K562 (cell line): Measurements from ENCODE around the gene FKBP2. TPM values are rescaled to one million over a fixed set of nuclear protein-coding genes. Genes with fewer than 3 reads are reported as not detected.

Experiments used
- ARID2 ChIP-seq: fragments of 450-650 bp; IDR thresholded peaks from 2 replicates; pipeline ENCODE4 v1.6.1; 2017; ENCODE audit warnings: antibody characterized with exemption, mild to moderate bottlenecking
- BRCA1 ChIP-seq, 2 experiments: fragments of 450-650 bp in 1 of 2; sonication (generic) in 1 of 2; formaldehyde crosslinking in 1 of 2; IDR thresholded peaks; 2 replicates each; pipeline versions ENCODE4 v1.5.0 to v1.6.1; 2017 to 2020; ENCODE audit warnings: mild to moderate bottlenecking in 1 of 2, missing genetic modification reagents in 1 of 2
- ESRRB ChIP-seq: fragments of 250-450 bp; sonication (Bioruptor Pico); IDR thresholded peaks from 2 replicates; pipeline ENCODE4 v1.5.0; 2020; ENCODE audit warnings: mild to moderate bottlenecking, moderate library complexity, borderline replicate concordance
- FOXJ3 ChIP-seq: sonication (generic); formaldehyde crosslinking; IDR thresholded peaks from 2 replicates; pipeline ENCODE4 v1.4.0; 2020; ENCODE audit warnings: mild to moderate bottlenecking, missing genetic modification reagents
- GATAD2B ChIP-seq: fragments of 450-650 bp; IDR thresholded peaks from 2 replicates; pipeline ENCODE4 v1.6.1; 2017; ENCODE audit warnings: mild to moderate bottlenecking, borderline replicate concordance
- HDAC2 ChIP-seq: fragments of 450-650 bp; IDR thresholded peaks from 2 replicates; pipeline ENCODE4 v1.6.1; 2016; ENCODE audit warnings: mild to moderate bottlenecking
- HDAC6 ChIP-seq: IDR thresholded peaks from 2 replicates; pipeline ENCODE4 v1.6.1; 2012; ENCODE audit warnings: low read depth, mild to moderate bottlenecking, control low read depth, inconsistent platforms, low read length, moderate library complexity
- HMGN3 ChIP-seq: IDR thresholded peaks from 2 replicates; pipeline ENCODE4 v1.6.1; 2011; ENCODE audit warnings: borderline replicate concordance, low read depth, mild to moderate bottlenecking, mixed read lengths, low read length; ENCODE audit not compliant: insufficient read length; ENCODE audit errors: extremely low read depth
- MAFK ChIP-seq: IDR thresholded peaks from 2 replicates; pipeline ENCODE4 v1.6.1; 2011; ENCODE audit warnings: low read length, improper control_type of control experiment
- MED1 ChIP-seq: sonication (generic); formaldehyde crosslinking; IDR thresholded peaks from 2 replicates; pipeline ENCODE4 v1.8.1; 2023; ENCODE audit warnings: missing genetic modification reagents, borderline replicate concordance
- NFYB ChIP-seq: IDR thresholded peaks from 2 replicates; pipeline ENCODE4 v1.6.1; 2011; ENCODE audit warnings: mild to moderate bottlenecking, moderate library complexity; ENCODE audit not compliant: insufficient read length; ENCODE audit errors: extremely low read depth
- PATZ1 ChIP-seq: fragments of 250-450 bp; sonication (Bioruptor Pico); IDR thresholded peaks from 2 replicates; pipeline ENCODE4 v1.5.0; 2020; ENCODE audit warnings: mild to moderate bottlenecking, borderline replicate concordance
- PKNOX1 ChIP-seq: fragments of 450-650 bp; IDR thresholded peaks from 2 replicates; pipeline ENCODE4 v1.6.1; 2016
- PML ChIP-seq: IDR thresholded peaks from 2 replicates; pipeline ENCODE4 v1.6.1; 2012; ENCODE audit warnings: low read length, inconsistent platforms
- RBBP5 ChIP-seq: fragments of 200-600 bp; sonication (generic); IDR thresholded peaks from 2 replicates; pipeline ENCODE4 v1.6.1; 2012; ENCODE audit warnings: borderline replicate concordance, mild to moderate bottlenecking, low read length, control low read depth, inconsistent platforms; ENCODE audit not compliant: insufficient read depth, poor library complexity, severe bottlenecking
- THRB ChIP-seq: fragments of 450-650 bp; formaldehyde crosslinking; conservative IDR thresholded peaks from 2 replicates; pipeline ENCODE4 v1.4.0; 2022; ENCODE audit warnings: mild to moderate bottlenecking, missing genetic modification characterization
- U2AF1 ChIP-seq: fragments of 200-400 bp; formaldehyde crosslinking; optimal IDR thresholded peaks from 2 replicates; pipeline ENCODE3; 2017; ENCODE audit warnings: mild to moderate bottlenecking, low read depth, low read length, moderate library complexity
- ZNF239 ChIP-seq: fragments of 250-450 bp; sonication (Bioruptor Pico); IDR thresholded peaks from 2 replicates; pipeline ENCODE4 v1.4.0; 2020; ENCODE audit warnings: mild to moderate bottlenecking
- ZNF695 ChIP-seq: fragments of 450-650 bp; formaldehyde crosslinking; IDR thresholded peaks from 2 replicates; pipeline ENCODE4 v1.4.0; 2020; ENCODE audit warnings: mild to moderate bottlenecking, moderate library complexity
- ZNF785 ChIP-seq: fragments of 250-450 bp; sonication (Bioruptor Pico); IDR thresholded peaks from 2 replicates; pipeline ENCODE4 v1.4.0; 2020; ENCODE audit warnings: mild to moderate bottlenecking
- polyA plus RNA-seq, 8 experiments: library from polyadenylated mRNA; depleted of rRNA in 4 of 8; stranded (reverse) in 5 of 8; unstranded in 3 of 8; fragments of >200 nt; fragmentation: Nextera tagmentation in 2 of 8; fragmentation: Illumina TruSeq in 1 of 8; extraction: Ambion mirVana in 2 of 8; extraction: Trizol in 1 of 8; gene quantifications; 2 replicates each; pipeline versions ENCODE4 v1.2.1 to v1.2.3, GENCODE V29; 2011 to 2014; ENCODE audit warnings: inconsistent platforms in 1 of 8, missing spikeins in 1 of 8
- total RNA-seq, 7 experiments: library from RNA; depleted of rRNA in 6 of 7; stranded (reverse); fragments of >200 nt in 6 of 7; fragmentation: Illumina TruSeq in 2 of 7; extraction: Trizol in 2 of 7; gene quantifications; 2 replicates each; pipeline versions ENCODE4 v1.2.1 to v1.2.3, GENCODE V29; 2011 to 2021; ENCODE audit warnings: low replicate concordance in 1 of 7

Gene FKBP2
- total and polyA plus RNA-seq, 9 of the 15 experiments (the other 6 are each of a cell fraction or from before 2014, with no cell fraction given) = 3.5 to 151 (median 58.1) TPM

- no peak for TF ChIP-seq PATZ1 (CRISPR knock-in tag)
- TF ChIP-seq MAFK = no peak
- TF ChIP-seq ESRRB (CRISPR knock-in tag) = no peak
- TF ChIP-seq FOXJ3 (CRISPR knock-in tag) = no peak
- no peak for TF ChIP-seq RBBP5
- peak; percentile 33; the same call in 1 of the 2 replicates for TF ChIP-seq PML
- TF ChIP-seq NFYB = peak; percentile 32
- TF ChIP-seq THRB = no peak
- no peak for TF ChIP-seq ZNF695 (CRISPR knock-in tag)
- peak; percentile 98 for TF ChIP-seq PKNOX1
- TF ChIP-seq U2AF1 = no peak
- TF ChIP-seq ARID2 = no peak
- no peak for TF ChIP-seq MED1 (CRISPR knock-in tag)
- no peak for TF ChIP-seq ZNF239 (CRISPR knock-in tag)
- TF ChIP-seq ZNF785 (CRISPR knock-in tag) = no peak
- TF ChIP-seq GATAD2B = no peak
- TF ChIP-seq HDAC2 = 0 out of 2 replicates have a peak, but pooled peaks have one; percentile 41
- TF ChIP-seq BRCA1 (IDR thresholded peaks at IDR 0.05) = no peak
- TF ChIP-seq BRCA1 (CRISPR knock-in tag; IDR thresholded peaks at IDR 0.05) = no peak
- TF ChIP-seq HDAC6 = no peak
- peak; percentile 38 for TF ChIP-seq HMGN3
These were observed 43.4 kb downstream of the FKBP2 start, which contains the start of gene BAD (continued) for GRCh38 chr11:64284048-64284961.
